OCI-LY7 (cell line): ENCODE results near the gene CXCL6. TPM values are rescaled to one million over a fixed set of nuclear protein-coding genes. Genes with fewer than 3 reads are reported as not detected.

Source experiments
- BruUV-seq: library from RNA; stranded (reverse); fragments of 400-500 nt; replicated peaks from 2 replicates; lab custom pipeline; 2021; lab: Mats Ljungman, UMichigan
- CTCF ChIA-PET: fragments of 300-600 bp; sonication (Branson Sonifier 250); formaldehyde crosslinking; loops from one replicate; lab custom pipeline; 2022; ENCODE audit warnings: antibody characterized with exemption; ENCODE audit not compliant: unreplicated experiment; lab: Charles Lee
- POLR2A ChIA-PET: fragments of 300-600 bp; sonication (Branson Sonifier 250); formaldehyde crosslinking; loops from one replicate; lab custom pipeline; 2022; ENCODE audit warnings: antibody characterized with exemption; lab: Charles Lee
- DNase-seq: peaks from one replicate; pipeline ENCODE4 v3.0.0-alpha.2; 2015; ENCODE audit warnings: low spot score
- H2AFZ ChIP-seq: fragments of 200-600 bp; sonication (generic), shearing (Covaris generic); 2 replicates; pipeline ENCODE4 v1.6.1; 2014; ENCODE audit warnings: mild to moderate bottlenecking, antibody characterized with exemption, low read length, moderate library complexity
- H3K27ac ChIP-seq: fragments of 200-600 bp; sonication (generic); 2 replicates; pipeline ENCODE4 v1.5.1; 2014; ENCODE audit warnings: mixed run types, low read depth, mild to moderate bottlenecking, moderate library complexity, low read length, inconsistent platforms; ENCODE audit not compliant: poor library complexity, severe bottlenecking
- H3K36me3 ChIP-seq: fragments of 200-600 bp; sonication (generic); 2 replicates; pipeline ENCODE4 v1.6.1; 2014; ENCODE audit warnings: mild to moderate bottlenecking, antibody characterized with exemption, low read length, moderate library complexity, mixed read lengths; ENCODE audit not compliant: insufficient read depth
- H3K4me1 ChIP-seq: fragments of 200-600 bp; sonication (generic); 2 replicates; pipeline ENCODE4 v1.5.1; 2014; ENCODE audit warnings: mild to moderate bottlenecking, low read length; ENCODE audit not compliant: insufficient read depth, poor library complexity, severe bottlenecking
- H3K4me2 ChIP-seq: fragments of 200-600 bp; sonication (generic); 2 replicates; pipeline ENCODE4 v1.6.1; 2014; ENCODE audit warnings: mild to moderate bottlenecking, low read length
- H3K4me3 ChIP-seq: fragments of 200-600 bp; sonication (generic); 2 replicates; pipeline ENCODE4 v1.5.1; 2014; ENCODE audit warnings: mild to moderate bottlenecking, low read depth, low read length; ENCODE audit not compliant: poor library complexity, severe bottlenecking
- H3K79me2 ChIP-seq: fragments of 200-600 bp; sonication (generic); 2 replicates; pipeline ENCODE4 v1.6.1; 2016; ENCODE audit warnings: low read depth, mild to moderate bottlenecking, low read length, moderate library complexity, mixed read lengths; ENCODE audit not compliant: insufficient read depth
- H3K9me2 ChIP-seq: fragments of 200-600 bp; sonication (generic); 2 replicates; pipeline ENCODE4 v1.6.1; 2016; ENCODE audit warnings: mild to moderate bottlenecking, low read length, mixed read lengths; ENCODE audit not compliant: insufficient read depth
- H3K9me3 ChIP-seq: fragments of 200-600 bp; sonication (generic); 2 replicates; pipeline ENCODE4 v1.6.1; 2014; ENCODE audit warnings: mild to moderate bottlenecking, mixed run types, low read length, mixed read lengths
- H4K20me1 ChIP-seq: fragments of 200-600 bp; sonication (generic); 2 replicates; pipeline ENCODE4 v1.6.1; 2014; ENCODE audit warnings: mild to moderate bottlenecking, antibody characterized with exemption, low read length, moderate library complexity, mixed read lengths; ENCODE audit not compliant: insufficient read depth
- EZH2phosphoT487 ChIP-seq: fragments of 200-600 bp; sonication (generic); IDR thresholded peaks from 2 replicates; pipeline ENCODE4 v1.6.1; 2018; ENCODE audit warnings: low read depth, borderline replicate concordance, mild to moderate bottlenecking, mixed run types, antibody characterized with exemption, low read length, moderate library complexity, mixed read lengths
- intact Hi-C: fragments of 100-400 bp; cut with micrococcal nuclease; formaldehyde crosslinking; loops from one replicate; pipeline ENCODE4 v1.10.0; 2022; ENCODE audit not compliant: unreplicated experiment
- total RNA-seq, 2 experiments: library from RNA; depleted of rRNA in 1 of 2; stranded (reverse); fragments of >200 nt in 1 of 2; shearing (Covaris generic) in 1 of 2; gene quantifications; 2 replicates each; pipeline ENCODE4 v1.2.3, GENCODE V29; 2014 to 2022
- TF ChIP-seq, protein P1 (sequence below): fragments of 200-600 bp; sonication (generic); conservative IDR thresholded peaks from 2 replicates; pipeline ENCODE4 v1.5.1; 2014; ENCODE audit warnings: mild to moderate bottlenecking, antibody characterized with exemption, low read length, moderate library complexity, mixed read lengths

CXCL6 gene
- total RNA-seq, 2 experiments from 2014 or later = not detected

DNA sequence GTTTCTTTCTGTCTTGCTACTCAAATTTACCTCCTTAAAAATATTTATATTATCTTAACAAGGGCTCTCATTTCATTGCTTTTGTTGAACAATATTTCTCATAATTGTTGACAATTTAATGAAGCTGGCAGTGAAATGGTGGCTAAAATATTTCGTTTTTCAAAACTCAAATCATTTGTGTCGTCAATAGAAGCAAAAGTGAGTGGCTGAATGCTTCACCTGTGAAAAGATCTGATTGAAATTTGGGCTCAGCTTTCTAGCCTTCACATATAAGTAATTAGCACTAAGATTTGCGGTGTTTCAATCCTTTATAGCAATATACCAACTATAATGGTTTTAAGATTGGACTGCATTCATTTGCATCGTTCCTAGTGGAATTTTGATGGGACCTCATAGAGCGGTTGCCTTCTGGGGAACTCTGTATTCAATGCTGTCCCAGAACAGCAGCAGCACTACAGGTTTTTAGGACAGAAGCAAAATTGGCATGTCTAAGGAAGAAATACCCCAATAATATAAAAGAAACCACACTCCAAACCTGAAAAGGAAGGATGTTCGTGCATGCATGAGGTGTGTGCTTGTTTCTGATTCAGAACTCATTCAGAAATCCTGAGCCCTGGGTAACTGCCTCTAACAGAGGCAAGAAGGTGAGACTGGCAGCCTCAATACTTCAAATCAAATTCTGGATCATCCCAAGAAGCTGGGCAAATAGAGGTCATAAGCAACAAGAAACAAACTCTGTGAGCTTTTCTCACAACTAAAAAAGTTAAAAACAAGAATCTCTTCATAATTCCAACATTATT is 35.2 kb downstream of the CXCL6 start:
- DNase-seq = no peak
- Histone ChIP-seq H3K4me2 (no peak overlapping the region), H3K9me2 (no peaks in the 10 kb centered on the region), H3K79me2 (no peaks in the 10 kb centered on the region), H4K20me1 (no peaks in the 10 kb centered on the region), H3K9me3 (no peaks in the 10 kb centered on the region), H2AFZ (no peak overlapping the region), H3K36me3 (no peaks in the 10 kb centered on the region), H3K4me1 (no peaks in the 10 kb centered on the region), H3K4me3 (no peak overlapping the region), H3K27ac (no peak overlapping the region)
- intact Hi-C loops = no loop called here
- no peak for TF ChIP-seq EZH2phosphoT487
- TF ChIP-seq, protein P1, sequence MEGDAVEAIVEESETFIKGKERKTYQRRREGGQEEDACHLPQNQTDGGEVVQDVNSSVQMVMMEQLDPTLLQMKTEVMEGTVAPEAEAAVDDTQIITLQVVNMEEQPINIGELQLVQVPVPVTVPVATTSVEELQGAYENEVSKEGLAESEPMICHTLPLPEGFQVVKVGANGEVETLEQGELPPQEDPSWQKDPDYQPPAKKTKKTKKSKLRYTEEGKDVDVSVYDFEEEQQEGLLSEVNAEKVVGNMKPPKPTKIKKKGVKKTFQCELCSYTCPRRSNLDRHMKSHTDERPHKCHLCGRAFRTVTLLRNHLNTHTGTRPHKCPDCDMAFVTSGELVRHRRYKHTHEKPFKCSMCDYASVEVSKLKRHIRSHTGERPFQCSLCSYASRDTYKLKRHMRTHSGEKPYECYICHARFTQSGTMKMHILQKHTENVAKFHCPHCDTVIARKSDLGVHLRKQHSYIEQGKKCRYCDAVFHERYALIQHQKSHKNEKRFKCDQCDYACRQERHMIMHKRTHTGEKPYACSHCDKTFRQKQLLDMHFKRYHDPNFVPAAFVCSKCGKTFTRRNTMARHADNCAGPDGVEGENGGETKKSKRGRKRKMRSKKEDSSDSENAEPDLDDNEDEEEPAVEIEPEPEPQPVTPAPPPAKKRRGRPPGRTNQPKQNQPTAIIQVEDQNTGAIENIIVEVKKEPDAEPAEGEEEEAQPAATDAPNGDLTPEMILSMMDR = no peak
- ChIA-PET POLR2A (no interaction called here), CTCF (no interaction called here)
- no TSS peak for BruUV-seq

DNA sequence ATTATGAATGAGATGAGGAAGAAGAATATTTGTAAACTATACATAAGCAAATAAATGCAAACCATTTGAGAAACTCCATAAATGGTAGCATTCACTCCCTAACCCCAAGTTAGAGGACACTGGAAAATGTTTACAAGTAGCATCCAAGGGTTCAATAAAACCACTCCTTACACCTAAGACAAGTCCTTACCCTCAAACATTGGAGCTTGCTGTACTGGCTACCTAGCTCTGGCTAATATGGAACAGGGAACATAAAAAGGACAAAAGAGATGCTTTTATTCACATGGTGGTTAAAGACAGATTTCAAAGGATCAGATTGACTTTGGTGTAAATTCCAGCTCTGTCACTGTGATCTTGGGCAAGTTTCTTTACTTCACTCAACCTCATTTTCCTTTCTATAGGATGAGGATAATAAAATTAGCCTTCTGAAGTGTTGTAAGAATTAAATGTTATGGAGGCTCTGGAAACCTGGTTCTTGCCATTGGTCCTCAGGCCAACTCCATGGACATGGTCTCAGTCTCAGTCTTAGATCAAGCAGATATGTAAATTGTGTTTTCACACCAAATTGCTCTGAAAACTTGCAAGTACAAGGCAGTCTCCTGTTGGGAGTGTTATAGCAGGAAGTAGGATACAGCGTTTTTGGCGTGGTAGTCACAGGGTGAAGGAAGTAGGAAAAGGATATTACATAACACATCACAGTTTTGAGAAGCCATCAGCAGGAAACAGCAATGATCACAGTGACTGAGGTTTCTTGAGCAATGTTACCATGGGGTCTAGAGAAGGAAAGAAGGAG is 36.0 kb downstream of the CXCL6 start:
- Histone ChIP-seq H3K4me3 (no peak overlapping the region), H3K9me3 (no peaks in the 10 kb centered on the region), H4K20me1 (no peaks in the 10 kb centered on the region), H3K9me2 (no peaks in the 10 kb centered on the region), H3K4me2 (no peak overlapping the region), H3K27ac (no peak overlapping the region), H3K36me3 (no peaks in the 10 kb centered on the region), H3K4me1 (no peaks in the 10 kb centered on the region), H2AFZ (no peak overlapping the region), H3K79me2 (no peaks in the 10 kb centered on the region)
- TF ChIP-seq, protein P1 = no peak
- TF ChIP-seq EZH2phosphoT487 = no peak
- DNase-seq = no peak
- ChIA-PET CTCF (no interaction called here), POLR2A (no interaction called here)
- no TSS peak for BruUV-seq
- intact Hi-C loops = no loop called here
